ENCODE results near the gene LCAT.

DNA sequence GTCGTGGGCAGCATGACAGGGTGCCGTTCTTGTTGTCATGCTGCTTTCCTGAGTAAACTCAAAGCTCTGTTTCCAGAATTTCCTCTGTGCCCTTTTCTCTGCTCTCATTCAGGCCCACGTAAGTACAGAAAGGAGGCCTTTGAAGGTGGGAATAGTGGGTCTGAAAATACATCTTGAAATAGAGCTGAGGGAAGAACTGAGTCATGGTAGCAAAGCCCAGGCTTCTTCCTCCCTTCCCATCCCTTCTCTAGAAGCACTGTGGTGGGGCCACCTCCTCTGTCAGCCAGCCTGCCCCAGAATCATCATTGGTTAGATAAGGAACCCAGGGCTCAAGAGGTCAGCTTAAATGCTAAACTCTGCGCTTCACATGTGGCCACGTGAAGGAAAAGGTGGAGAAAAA lies 21.7 kb downstream of the LCAT start:
- TF ChIP-seq, protein P1, sequence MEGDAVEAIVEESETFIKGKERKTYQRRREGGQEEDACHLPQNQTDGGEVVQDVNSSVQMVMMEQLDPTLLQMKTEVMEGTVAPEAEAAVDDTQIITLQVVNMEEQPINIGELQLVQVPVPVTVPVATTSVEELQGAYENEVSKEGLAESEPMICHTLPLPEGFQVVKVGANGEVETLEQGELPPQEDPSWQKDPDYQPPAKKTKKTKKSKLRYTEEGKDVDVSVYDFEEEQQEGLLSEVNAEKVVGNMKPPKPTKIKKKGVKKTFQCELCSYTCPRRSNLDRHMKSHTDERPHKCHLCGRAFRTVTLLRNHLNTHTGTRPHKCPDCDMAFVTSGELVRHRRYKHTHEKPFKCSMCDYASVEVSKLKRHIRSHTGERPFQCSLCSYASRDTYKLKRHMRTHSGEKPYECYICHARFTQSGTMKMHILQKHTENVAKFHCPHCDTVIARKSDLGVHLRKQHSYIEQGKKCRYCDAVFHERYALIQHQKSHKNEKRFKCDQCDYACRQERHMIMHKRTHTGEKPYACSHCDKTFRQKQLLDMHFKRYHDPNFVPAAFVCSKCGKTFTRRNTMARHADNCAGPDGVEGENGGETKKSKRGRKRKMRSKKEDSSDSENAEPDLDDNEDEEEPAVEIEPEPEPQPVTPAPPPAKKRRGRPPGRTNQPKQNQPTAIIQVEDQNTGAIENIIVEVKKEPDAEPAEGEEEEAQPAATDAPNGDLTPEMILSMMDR (IDR thresholded peaks at IDR 0.05), result no peak
- no peak for TF ChIP-seq POLR2A (IDR thresholded peaks at IDR 0.05)

Measured in right lobe of liver (tissue), 4 donors.